Activated CD8-positive, alpha-beta memory T cell treated with anti-CD3 and anti-CD28 coated beads for 4 hours (primary cell): Measurements from ENCODE around the gene GPANK1.
"Not testable (repeated sequence)": the region's sequence is repeated elsewhere in the genome, so short reads cannot be mapped to it uniquely, and the experiment has no call there.

Experiments used
- DNase-seq, 2 donors: peaks; one replicate each; pipeline ENCODE4 v3.0.0-alpha.2; 2020; ENCODE audit warnings: low read depth in 2 of 2

The GPANK1 gene

GRCh38 chr6:31664790-31665500 lies at the start of gene GPANK1:
GPANK1 (minus strand) TSS chr6:31664997; CDS start chr6:31664478, 519 bp downstream.
- peak; percentile 75 to 85 for DNase-seq

GRCh38 chr6:31713991-31714684 lies 49.3 kb upstream of the GPANK1 start:
- DNase-seq: no peak

DNA sequence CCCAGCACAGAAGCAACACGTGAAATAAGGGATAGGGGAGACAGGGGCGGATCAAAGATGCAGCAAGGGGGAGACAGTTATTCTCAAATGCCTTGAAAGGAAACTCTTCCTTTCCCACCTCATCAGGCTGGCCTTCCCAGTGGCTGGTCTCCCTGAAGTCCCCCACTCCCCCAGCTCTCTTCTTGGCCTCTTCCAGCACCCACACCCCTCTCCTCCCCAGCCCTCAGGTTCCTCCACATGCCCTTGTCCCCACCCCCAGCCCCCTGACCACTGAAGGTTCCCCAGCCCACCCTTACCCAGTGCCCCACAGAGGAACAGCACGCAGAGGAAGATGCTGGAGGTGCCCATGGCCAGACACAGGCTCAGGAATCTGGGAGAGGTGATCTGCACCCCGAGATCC lies 48.7 kb upstream of the GPANK1 start:
- DNase-seq: no peak

GRCh38 chr6:31712296-31712695 lies 47.5 kb upstream of the GPANK1 start:
- DNase-seq: no peak

GRCh38 chr6:31711233-31711632 lies 46.4 kb upstream of the GPANK1 start:
- no peak for DNase-seq

GRCh38 chr6:31710523-31711219 lies 45.9 kb upstream of the GPANK1 start:
- DNase-seq: no peak

GRCh38 chr6:31709157-31709556 lies 44.4 kb upstream of the GPANK1 start:
- not testable (repeated sequence) for DNase-seq

- DNase-seq: no peak
Measured at GRCh38 chr6:31708224-31708623, 43.4 kb upstream of the GPANK1 start.

DNA sequence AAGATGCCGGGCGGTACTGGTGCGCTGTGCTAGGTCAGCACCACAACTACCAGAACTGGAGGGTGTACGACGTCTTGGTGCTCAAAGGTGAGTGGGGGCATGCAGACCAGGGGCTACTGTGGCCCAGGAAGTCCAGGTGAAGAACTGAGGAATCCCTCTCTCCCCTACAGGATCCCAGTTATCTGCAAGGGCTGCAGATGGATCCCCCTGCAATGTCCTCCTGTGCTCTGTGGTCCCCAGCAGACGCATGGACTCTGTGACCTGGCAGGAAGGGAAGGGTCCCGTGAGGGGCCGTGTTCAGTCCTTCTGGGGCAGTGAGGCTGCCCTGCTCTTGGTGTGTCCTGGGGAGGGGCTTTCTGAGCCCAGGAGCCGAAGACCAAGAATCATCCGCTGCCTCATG lies 42.9 kb upstream of the GPANK1 start:
- no peak for DNase-seq

DNA sequence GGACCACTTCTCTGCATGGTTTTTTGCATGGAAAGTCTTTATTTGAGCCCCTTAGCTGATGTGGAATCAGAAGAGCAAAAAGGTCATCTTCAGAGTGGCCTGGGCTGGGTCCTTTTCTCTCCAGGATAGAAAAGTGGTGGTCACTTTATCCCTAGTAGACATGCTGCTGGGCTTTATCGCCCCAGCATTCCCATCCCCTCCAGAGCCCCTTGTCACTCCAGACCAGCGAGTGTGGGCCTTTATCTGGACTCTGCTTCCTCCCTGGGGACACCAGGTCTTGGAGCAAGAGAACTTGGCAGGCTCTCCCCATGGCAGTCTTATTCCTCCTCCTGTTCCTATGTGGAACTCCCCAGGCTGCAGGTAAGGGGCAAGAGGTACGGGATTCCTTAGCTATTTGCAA lies 41.8 kb upstream of the GPANK1 start, which contains the start of gene LY6G6F:
Gene LY6G6F, plus strand, starts transcription at position 268 of the 400 bp plus-strand sequence. Its CDS starts 41 bp downstream, at position 309.
- DNase-seq: no peak

DNA sequence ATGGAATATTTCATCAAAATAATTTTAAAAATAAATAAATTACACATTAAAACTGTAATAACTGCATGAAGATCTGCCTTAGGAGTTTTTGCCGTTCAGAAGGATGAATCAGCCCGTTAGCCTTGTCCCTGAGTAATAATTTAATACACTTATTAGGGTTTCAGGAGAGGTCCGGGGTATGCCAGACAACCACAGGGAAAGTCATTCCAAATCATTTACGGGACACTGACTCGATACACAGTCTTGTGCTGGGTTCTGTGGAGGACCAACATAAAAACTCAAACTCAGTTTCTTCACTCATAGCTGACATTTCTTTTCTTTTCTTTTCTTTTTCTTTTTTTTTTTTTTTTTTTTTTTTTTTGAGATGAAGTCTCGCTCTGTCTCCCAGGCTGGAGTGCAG lies 41.1 kb upstream of the GPANK1 start:
- DNase-seq: no peak

GRCh38 chr6:31702819-31703716 lies 38.3 kb upstream of the GPANK1 start, which contains the start of gene ABHD16A:
ABHD16A (minus strand) TSS chr6:31703324; CDS start chr6:31703281, 43 bp downstream.
- peak; percentile 93 to 96 for DNase-seq

DNA sequence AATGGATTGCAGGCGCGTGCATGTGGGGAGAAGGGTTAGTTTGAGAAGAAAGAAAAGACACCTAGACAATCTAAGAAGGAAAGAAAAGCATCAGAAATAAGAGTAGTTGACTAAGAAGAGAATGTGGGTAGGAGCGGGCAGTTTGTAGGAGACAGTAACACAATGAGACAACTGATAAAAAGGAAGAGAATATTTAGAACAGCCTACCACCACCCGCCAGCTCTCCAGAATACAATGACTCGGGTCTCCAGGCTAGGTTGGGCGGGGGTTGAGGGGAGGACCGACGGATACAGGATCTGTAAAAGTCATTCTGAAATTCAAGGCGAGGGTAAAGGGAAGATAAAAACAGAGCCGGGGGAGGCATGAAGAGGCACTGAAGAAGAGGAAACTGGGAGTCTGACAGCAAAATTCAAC lies 37.6 kb upstream of the GPANK1 start:
- DNase-seq: no peak

- no peak for DNase-seq
Measured at GRCh38 chr6:31701666-31702404, 37.0 kb upstream of the GPANK1 start.

DNA sequence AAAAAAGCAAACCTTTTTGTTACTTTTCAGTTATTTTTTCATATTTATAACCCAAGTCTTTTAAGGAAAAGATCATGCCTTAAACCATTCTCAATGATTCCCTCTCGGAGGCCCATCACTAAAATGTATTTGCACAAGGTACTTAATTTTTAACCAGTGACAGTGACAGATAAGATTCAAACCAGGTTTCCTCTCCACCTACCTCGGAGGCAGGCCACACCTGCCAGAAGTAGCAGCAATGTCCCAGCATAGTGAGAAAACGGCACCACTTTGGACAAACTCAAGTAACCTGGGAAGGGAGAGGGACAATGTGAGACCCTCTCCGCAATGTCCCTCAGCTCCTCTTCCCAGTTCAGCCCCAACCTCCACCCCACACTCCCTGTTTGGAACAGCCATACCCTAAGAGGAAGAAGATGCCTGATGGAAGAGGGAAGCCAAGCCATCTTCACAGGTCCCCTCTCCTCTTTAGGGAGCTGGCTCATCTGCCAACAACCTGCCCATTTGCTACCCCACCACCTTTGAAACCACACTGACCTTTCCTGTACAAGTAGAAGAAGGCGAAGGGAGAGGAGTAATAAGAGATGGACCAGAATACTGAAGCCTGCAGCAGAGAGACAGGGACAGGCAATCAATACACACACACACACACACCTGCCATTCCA lies 36.1 kb upstream of the GPANK1 start:
- no peak for DNase-seq

- no peak for DNase-seq
Measured at GRCh38 chr6:31697555-31697954, 32.8 kb upstream of the GPANK1 start.

DNA sequence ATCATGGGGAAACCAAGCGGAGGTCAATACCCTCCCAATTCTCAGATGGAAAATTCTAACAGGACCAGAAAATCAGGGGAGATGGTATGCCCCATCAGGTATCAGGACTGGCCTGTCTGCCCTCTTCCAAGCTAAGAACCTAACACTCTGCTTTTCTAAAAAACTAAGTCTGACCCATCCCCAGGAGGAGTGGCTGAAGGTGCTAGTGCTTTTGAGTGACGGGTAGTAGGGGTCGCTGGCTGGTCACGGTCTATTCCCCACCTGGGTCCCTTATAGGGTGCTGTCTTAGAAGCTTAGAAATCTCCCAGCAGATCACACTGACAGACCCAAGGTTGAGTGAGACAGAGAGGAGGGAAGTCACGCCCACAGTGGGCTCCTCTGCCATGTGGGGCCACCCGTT lies 28.7 kb upstream of the GPANK1 start:
- DNase-seq: no peak

- DNase-seq: no peak
Measured at GRCh38 chr6:31692886-31693285, 28.1 kb upstream of the GPANK1 start.

- DNase-seq: no peak
Measured at GRCh38 chr6:31692353-31692752, 27.6 kb upstream of the GPANK1 start.

GRCh38 chr6:31691564-31692108 lies 26.8 kb upstream of the GPANK1 start:
- DNase-seq: no peak
